ENCODE measurements around the gene CASP2.
"Not testable (repeated sequence)": the region's sequence is repeated elsewhere in the genome, so short reads cannot be mapped to it uniquely, and the experiment has no call there.

Gene CASP2

GRCh38 chr7:143287935-143288826 is at the start of gene CASP2:
TSS of gene CASP2 (plus strand) at chr7:143288351. CDS start at chr7:143288456, 105 bp downstream.
- no peak for FAIRE-seq

DNA sequence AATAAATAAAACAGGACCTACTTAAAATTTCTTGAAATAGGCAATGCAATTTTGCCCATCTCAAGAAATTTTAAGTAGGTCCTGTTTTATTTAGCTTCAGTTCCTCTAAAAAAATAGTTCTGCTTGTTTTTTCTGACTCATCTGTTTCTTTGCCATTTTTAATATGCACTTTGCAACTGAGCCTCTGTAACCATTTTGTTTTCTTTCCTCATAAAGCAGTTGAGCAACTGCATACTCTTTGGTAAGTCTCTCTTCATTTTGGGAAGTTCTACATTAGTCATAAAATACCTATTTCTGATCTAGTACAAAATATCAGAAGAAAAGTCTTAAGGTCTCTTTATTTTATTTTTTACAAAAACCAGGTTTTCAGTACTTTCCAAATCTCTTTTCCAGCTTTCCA is 48.3 kb upstream of the CASP2 start:
- no peak for FAIRE-seq

GRCh38 chr7:143240291-143241168 is 47.6 kb upstream of the CASP2 start:
- FAIRE-seq: no peak

GRCh38 chr7:143242306-143242705 is 45.8 kb upstream of the CASP2 start:
- FAIRE-seq: no peak

GRCh38 chr7:143243111-143243510 is 45.0 kb upstream of the CASP2 start:
- no peak for FAIRE-seq

GRCh38 chr7:143243614-143244013 is 44.5 kb upstream of the CASP2 start:
- FAIRE-seq: no peak

DNA sequence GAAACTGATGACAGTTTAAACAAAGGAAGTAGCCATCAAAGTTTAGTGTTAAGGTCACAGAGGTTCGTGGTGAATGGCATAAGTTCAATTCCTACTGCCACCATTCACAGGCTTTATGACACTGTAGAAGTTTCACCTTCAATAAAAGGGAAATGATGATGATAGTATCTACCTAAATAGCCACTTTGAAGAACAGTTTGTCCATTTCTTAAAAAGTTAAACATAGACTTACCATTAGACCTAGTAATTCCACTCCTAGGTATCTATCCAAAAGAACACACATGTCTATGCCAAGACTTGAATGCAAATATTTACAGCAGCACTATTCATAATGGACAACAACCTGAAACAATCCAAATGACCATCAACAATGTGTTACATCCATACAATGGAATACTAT is 43.8 kb upstream of the CASP2 start:
- FAIRE-seq: no peak

GRCh38 chr7:143245123-143245522 is 43.0 kb upstream of the CASP2 start:
- no peak for FAIRE-seq

DNA sequence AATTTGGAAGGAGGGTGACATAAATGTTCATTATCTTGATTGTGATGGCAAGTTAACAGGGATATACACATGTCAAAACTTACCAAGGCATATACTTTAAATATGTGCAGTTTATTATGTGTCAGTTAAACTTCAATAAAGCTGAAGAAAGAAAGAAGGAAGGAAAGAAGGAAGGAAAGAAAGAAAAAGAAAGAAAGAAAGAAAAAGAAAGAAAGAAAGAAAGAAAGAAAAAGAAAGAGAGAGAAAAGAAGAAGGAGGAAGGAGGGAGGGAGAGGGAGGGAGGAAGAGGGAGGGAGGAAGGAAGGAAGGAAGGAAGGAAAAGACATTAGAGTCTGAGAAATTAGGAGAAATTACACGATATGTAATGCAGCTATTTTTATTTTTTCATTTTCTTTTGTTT is 40.8 kb upstream of the CASP2 start:
- no peak for FAIRE-seq

GRCh38 chr7:143248761-143249354 is 39.3 kb upstream of the CASP2 start:
- FAIRE-seq: no peak

DNA sequence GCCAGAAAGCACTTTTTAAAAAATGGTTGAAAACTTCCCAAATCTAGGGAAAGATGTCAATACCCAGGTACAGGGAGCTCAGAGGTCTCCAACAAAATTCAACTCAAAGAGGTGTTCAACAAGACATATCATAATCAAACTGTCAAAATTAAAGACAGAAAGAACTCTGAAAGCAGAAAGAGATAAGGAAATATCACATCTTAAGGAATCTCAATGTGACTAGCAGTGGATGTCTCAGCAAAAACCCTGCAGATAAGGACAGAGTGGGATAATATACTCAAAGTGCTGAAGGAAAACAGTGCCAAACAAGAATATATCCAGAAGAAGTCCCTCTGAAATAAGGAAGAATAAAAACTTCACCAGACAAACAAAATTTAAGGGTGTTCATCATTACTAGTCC is 38.0 kb upstream of the CASP2 start:
- FAIRE-seq: no peak

GRCh38 chr7:143250822-143251221 is 37.3 kb upstream of the CASP2 start:
- FAIRE-seq: no peak

DNA sequence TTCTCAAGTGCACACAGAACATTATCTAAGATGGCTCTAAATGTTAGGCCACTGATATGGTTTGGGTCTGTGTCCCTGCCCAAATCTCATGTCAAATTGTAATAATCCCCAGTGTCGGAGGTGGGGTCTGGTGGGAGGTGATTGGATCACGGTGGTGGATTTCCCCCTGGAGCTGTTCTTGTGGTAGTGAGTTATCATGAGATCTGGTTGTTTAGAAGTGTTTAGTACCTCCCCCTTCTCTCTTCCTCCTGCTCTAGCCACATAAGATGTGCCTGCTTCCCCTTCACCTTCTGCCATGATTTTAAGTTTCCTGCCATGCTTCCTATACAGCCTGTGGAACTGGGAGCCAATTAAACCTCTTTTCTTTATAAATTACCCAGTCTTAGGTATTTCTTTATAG is 36.1 kb upstream of the CASP2 start:
- FAIRE-seq: no peak

GRCh38 chr7:143255564-143255963 is 32.6 kb upstream of the CASP2 start:
- FAIRE-seq: no peak

GRCh38 chr7:143256325-143256724 is 31.8 kb upstream of the CASP2 start:
- FAIRE-seq: no peak

DNA sequence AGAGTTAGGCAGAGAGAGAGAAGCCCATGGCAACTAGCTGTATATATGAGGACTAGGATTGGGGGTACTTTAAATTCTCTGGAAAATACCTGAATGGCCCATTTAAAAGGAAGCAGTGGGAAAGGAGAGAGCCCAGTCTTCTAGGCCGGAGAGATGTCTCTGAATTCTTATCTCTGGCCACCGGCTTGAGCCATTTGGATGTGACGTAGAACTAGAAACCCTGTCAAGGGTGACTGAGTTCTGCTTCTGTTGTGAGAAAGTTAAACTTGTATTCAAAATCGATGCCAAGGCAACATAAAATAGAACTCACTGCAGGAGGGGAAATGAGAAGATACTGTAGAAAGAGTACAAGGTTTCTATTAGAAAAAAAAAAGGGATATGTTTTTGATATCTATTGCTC is 31.2 kb upstream of the CASP2 start:
- FAIRE-seq: no peak

- no peak for FAIRE-seq
Measured at GRCh38 chr7:143257501-143257900, 30.6 kb upstream of the CASP2 start.

DNA sequence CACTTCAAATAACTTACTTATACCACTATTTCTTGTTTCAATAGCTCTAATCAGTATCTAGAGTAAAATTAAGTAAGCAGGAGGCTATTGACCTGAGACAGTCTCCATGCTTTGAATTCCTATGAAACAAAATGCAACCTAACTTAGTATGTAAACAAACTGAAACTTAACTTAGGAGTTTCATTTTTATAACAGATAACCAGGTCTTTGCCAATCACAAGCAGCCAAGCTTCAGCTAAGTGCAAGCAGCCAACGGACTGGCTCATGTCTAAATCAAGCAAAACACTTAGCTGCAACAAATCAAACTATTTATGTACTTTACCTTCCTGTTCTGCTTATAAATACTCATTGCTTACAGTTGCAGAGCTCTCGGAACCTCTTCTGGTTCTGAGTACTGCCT is 29.3 kb upstream of the CASP2 start:
- no peak for FAIRE-seq

DNA sequence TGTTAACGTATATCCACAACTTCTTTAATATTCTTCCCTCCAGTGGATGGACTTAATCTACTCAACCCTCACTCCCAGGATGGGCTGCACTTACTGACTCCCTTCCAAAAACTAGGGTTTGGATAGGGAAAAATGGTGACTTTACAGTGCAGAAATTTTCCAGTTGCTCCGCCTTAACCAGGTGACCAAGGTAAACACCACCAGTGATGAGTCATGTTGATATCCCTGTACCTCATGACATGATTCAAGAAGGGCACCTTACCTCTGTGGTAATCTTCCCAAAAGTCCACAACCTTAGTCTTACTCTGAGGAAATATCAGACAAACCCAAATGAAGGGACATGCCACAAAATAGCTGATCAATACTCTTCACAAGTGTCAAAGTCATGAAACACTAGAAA is 28.4 kb upstream of the CASP2 start:
- FAIRE-seq: no peak

DNA sequence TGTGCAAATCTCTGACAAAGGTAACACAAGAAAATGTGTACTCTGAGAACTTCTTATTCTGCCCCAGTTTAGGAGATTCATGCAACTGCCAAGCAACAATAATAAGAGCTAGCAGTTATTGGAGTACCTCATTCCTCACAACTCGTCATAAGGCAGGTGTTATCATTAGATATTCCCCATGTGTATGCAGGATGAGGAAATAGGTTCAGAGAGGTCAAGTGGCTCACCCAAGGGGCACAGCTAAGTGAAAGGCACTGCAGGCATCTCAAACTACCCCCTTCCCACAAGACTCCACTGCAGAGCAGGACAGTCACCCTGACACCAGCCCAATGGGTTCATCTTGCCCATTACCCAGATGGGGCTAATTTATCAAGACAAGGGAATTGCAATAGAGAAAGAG is 26.2 kb upstream of the CASP2 start:
- FAIRE-seq: no peak

- FAIRE-seq: no peak
Measured at GRCh38 chr7:143263266-143264195, 24.6 kb upstream of the CASP2 start, which contains the start of gene GSTK1. TSS of gene GSTK1 (plus strand) at chr7:143263441. CDS start at chr7:143263514, 73 bp downstream.

- not testable (repeated sequence) for FAIRE-seq
Measured at GRCh38 chr7:143264196-143264568, 24.0 kb upstream of the CASP2 start.
